ENCODE results near the gene SYT1.

Gene SYT1

DNA sequence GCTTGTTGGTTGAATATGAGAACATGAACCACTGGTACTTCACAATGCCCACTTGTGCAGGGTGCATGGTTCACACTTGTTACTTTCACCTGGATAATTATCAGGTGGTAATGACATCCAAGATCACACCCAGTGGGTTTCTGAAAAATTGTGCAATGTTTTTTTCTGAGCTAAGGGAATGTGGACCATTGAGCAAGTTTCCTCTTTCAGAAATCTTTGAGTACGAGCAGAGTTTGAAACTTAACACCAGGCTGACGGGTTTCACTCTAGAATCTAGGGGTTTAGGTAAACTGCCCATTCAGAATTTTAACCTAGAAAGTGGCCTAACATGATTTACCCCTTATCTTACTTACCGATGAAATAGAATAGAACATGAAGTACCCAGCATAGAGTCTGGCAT is 436.6 kb downstream of the SYT1 start:
- DNase-seq = no peak

GRCh38 chr12:79302162-79302814 is 437.7 kb downstream of the SYT1 start:
- DNase-seq = no peak

DNA sequence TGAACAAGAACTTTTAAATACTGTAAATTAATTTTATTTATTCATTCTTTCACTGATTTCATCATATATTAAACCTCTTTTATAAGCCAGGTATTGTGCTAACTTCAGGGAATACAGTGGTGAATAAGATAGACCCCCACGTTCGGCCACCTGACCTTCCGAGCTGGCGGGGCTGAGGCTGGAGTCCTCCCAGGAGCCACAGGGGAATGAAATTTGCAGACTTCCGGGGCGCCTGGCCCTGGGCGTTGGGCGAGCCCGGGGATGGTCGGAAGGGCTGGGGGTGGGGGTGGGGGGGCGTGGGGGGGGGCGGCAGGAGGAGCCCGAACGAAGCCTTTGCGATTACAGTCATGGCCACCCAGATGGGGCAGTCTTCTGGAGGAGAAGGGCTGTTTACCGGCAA is 442.8 kb downstream of the SYT1 start:
- DNase-seq = no peak

DNA sequence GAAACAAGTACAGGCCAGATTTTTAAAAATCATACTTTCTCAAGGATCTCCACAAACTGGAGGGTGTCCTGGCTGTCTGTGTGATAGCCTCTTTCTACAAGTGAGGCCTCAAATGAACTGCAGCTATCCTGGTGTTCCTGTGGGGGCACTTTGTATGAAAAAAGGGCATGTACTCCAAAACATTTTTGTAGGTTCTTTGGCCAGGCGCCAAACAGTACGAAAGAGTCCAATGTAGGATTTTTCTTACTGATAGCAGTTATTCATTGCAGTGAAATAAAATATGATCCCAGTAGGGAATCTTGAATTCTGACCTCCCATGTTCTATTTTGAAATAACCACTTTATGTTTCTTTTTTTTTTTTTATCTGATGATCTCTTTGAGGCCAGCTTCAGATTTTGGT is 444.5 kb downstream of the SYT1 start:
- no peak for DNase-seq

- DNase-seq = no peak
Observed at GRCh38 chr12:79317179-79317847, 452.7 kb downstream of the SYT1 start.

DNA sequence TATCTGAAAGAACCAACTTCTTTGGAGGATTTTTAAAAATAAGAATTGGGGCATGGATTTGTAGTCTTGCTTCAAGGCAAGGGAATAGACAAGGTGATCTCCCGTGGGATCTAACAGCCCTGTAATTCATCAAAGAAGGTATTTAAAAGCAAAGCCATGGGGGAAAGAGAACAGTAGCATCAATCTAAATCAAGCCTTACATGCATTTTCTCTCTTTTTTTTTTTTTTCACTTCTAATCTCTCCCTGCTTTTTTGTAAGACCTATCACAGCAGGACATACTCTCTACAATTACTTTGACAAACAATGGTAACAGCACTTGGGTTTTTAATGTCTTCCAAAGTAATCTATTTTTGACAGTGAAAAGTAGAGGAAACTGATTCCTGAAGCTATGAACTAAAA is 458.3 kb downstream of the SYT1 start:
- no peak for DNase-seq

- no peak for DNase-seq
Observed at GRCh38 chr12:79324571-79324970, 460.0 kb downstream of the SYT1 start.

- peak; percentile 57 for DNase-seq
Observed at GRCh38 chr12:79326222-79326621, 461.6 kb downstream of the SYT1 start.

DNA sequence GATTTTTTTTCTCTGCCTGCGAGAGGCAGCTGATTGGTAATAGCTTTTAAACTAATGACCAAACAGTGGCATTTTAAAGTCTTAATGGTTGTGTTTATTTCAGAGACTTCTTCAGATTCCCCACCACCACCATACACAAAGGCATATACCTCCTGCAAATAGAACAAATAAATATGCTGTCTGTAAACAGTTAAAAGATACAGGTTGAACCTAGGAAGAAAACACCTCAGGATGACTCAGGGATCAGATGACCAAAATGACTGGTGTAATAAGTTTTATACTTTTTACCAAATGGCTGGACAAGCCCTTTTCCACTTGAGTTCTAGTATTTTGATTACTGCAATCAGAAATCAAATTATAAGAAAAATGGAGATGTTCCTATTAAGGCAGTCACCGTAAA is 462.1 kb downstream of the SYT1 start:
- no peak for DNase-seq

- DNase-seq = no peak
Observed at GRCh38 chr12:79327465-79327864, 462.9 kb downstream of the SYT1 start.

DNA sequence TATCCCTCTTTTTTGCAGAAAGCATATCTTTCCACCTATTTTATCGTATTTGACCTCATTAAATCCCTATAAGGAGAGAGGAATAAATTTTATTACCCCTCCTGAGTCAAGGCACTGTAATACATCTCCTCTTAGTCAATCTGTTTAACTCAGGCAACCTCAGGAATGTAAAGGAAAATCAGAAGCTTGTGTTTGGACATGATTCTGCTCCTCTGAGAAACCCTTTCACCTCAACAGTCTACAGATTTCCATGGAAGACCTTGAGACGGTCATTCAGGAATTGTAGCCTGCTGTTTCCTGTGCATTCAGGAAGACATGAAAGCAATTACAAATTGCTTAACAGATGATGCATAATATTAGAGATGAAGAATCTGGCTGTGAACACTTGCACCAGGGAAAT is 465.4 kb downstream of the SYT1 start:
- DNase-seq = no peak

- no peak for DNase-seq
Observed at GRCh38 chr12:79331870-79332269, 467.3 kb downstream of the SYT1 start.

DNA sequence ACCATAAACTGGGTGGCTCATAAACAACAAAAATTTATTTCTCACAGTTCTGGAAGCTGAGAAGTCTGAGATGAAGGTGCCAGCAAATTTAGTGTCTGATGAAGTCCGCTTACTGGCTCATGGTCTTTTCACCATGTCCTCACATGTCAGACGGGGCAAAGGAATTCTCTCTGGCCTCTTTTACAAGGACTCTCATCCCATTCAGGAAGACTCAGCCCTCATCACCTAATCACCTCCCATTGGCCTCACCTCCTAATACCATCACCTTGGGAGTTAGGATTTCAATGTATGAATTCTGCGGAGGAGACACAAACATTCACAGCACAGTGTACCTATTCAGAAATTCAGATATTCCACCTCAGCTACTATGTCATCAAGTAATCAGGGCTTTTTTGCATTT is 468.6 kb downstream of the SYT1 start:
- no peak for DNase-seq

- no peak for DNase-seq
Observed at GRCh38 chr12:79337662-79338290, 473.2 kb downstream of the SYT1 start.

GRCh38 chr12:79344855-79345847 is 480.6 kb downstream of the SYT1 start:
- DNase-seq = peak; percentile 50

DNA sequence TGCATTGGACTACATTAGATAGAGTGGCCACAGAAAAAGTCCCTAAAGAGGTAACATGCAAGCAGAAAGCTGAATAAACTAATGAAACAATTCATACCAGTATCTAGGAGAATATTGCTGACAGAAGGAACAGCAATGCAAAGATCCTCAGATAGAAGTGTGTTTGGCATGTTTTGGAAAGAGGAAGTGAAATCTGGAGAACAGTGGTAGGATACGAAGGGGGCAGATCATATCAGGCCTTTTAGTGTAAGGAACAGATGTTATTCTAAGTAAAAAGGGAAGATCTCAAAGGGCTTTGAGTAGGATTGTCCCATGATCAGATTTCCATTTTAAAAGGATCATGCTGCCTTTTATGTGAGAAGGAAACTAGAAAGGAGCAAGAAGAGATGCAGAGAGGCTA is 483.3 kb downstream of the SYT1 start:
- DNase-seq = no peak

- DNase-seq = no peak
Observed at GRCh38 chr12:79351251-79351650, 486.7 kb downstream of the SYT1 start.

DNA sequence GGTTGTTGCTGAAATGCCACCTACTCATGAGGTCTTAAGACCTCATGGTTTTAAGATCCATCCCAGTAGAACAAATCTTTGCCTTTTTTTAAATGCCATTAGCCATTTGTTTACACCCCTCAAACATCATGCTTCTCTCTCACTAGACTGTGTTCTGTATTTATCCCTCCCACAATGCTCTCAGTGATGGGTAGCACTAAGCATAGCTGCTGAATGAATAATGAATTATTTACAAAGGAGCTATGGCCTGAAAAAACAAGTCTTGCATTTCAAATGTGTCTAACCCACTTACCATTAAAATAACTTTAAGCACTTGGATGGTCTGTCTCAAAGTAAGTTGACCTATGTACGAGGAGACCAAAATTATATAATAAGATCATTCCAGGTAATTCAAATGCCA is 491.6 kb downstream of the SYT1 start:
- DNase-seq = no peak

DNA sequence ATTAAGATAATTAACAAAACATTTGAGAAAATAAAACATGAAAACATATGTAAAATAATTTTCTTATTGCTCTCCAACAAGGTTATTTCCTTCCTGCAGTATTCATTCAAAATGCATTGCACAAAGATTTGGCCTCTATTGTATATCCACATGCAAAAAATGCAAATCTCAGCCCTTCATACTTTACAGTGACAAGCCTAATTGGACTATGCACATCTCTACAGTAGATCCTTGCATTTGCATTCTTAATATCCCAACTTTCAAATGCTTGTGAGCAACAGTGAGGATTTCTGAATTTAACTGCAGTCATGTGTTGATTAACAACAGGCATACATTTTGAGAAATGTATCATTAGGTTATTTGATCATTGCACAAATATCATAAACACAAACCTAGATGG is 492.5 kb downstream of the SYT1 start:
- no peak for DNase-seq

GRCh38 chr12:79358716-79359300 is 494.2 kb downstream of the SYT1 start:
- DNase-seq = no peak

- DNase-seq = no peak
Observed at GRCh38 chr12:79360286-79360685, 495.7 kb downstream of the SYT1 start.

DNA sequence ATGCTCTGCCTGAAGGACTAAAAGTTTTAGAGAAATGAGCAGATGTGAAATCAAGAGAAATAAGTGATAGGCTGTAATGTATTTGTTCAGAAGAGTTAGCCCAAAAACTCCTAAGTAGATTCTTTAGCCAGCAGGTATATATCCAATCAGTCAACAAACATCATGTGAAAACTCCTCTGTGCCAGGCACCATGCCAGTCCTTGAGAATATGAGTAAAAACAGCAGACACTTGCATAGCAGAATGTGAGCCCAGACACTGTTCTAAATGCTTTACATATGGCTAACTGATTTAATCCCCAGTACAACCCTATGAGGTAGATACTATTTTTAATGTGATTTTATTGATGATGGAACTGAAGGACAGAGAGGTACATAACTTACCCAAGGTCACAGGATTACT is 496.4 kb downstream of the SYT1 start:
- DNase-seq = no peak

DNA sequence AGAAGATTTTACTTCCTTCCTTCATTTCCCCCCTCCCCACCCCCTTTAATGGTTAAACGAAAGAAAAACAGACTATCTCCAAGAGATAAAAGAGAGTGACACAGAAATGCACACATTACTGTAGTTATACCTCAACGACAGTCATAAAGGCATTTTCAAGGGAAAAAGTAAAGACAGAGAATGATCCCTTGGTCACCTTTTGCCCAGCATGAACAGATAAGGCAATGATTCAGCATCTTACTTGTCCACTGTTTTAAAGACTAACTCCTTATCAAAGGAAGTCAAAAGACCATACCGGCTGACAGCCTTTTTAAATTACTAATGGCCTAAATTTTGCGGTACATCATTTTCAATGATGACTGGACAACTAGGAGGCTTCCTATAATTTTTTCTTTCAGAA is 499.6 kb downstream of the SYT1 start:
- DNase-seq = no peak
